ENCODE measurements around the gene CAPN15.

The CAPN15 gene

DNA sequence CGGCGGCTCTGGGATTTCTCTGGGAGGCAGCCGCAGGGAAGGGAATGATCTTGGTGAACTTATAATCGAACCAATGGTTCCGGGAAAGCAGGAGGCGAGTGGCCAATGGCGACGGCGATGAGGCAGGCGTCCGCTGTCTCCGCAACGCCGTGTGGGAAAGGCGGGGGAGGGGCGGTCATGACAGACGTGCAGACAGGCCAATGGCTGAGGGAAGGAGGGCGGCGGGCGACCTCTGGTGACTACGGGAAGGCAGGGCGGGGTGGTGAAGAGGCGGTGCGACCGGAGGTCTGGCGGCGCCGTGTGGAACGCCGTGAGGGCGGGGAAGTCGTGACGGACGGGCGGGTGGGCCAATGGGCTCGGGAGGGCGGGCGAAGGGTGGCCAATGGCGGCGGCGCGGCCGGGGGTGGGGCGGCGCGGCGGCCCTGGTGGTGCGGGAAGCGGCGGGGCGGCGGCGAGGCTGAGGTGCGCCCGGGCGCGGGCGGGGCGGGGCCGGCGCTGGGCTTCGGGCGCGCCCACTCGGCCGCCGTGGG lies 62.2 kb downstream of the CAPN15 start, which contains the start of gene RAB40C (continued):
- TF ChIP-seq, protein P1, sequence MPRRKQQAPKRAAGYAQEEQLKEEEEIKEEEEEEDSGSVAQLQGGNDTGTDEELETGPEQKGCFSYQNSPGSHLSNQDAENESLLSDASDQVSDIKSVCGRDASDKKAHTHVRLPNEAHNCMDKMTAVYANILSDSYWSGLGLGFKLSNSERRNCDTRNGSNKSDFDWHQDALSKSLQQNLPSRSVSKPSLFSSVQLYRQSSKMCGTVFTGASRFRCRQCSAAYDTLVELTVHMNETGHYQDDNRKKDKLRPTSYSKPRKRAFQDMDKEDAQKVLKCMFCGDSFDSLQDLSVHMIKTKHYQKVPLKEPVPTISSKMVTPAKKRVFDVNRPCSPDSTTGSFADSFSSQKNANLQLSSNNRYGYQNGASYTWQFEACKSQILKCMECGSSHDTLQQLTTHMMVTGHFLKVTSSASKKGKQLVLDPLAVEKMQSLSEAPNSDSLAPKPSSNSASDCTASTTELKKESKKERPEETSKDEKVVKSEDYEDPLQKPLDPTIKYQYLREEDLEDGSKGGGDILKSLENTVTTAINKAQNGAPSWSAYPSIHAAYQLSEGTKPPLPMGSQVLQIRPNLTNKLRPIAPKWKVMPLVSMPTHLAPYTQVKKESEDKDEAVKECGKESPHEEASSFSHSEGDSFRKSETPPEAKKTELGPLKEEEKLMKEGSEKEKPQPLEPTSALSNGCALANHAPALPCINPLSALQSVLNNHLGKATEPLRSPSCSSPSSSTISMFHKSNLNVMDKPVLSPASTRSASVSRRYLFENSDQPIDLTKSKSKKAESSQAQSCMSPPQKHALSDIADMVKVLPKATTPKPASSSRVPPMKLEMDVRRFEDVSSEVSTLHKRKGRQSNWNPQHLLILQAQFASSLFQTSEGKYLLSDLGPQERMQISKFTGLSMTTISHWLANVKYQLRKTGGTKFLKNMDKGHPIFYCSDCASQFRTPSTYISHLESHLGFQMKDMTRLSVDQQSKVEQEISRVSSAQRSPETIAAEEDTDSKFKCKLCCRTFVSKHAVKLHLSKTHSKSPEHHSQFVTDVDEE (CRISPR knock-in tag; IDR thresholded peaks at IDR 0.05), result no peak
- no peak for TF ChIP-seq ISL1 (CRISPR knock-in tag; IDR thresholded peaks at IDR 0.05)
- TF ChIP-seq PPARA (CRISPR knock-in tag; IDR thresholded peaks at IDR 0.05; ENCODE audit: borderline replicate concordance), result no peak
- no peak for TF ChIP-seq ZC3H10 (CRISPR knock-in tag; IDR thresholded peaks at IDR 0.05)
- no peak for TF ChIP-seq ARNTL (CRISPR knock-in tag; IDR thresholded peaks at IDR 0.05; ENCODE audit: borderline replicate concordance, low read depth)
- no peak for TF ChIP-seq TCF4 (CRISPR knock-in tag; IDR thresholded peaks at IDR 0.05; ENCODE audit: borderline replicate concordance)
- no peak for TF ChIP-seq GLIS3 (CRISPR knock-in tag; IDR thresholded peaks at IDR 0.05)

DNA sequence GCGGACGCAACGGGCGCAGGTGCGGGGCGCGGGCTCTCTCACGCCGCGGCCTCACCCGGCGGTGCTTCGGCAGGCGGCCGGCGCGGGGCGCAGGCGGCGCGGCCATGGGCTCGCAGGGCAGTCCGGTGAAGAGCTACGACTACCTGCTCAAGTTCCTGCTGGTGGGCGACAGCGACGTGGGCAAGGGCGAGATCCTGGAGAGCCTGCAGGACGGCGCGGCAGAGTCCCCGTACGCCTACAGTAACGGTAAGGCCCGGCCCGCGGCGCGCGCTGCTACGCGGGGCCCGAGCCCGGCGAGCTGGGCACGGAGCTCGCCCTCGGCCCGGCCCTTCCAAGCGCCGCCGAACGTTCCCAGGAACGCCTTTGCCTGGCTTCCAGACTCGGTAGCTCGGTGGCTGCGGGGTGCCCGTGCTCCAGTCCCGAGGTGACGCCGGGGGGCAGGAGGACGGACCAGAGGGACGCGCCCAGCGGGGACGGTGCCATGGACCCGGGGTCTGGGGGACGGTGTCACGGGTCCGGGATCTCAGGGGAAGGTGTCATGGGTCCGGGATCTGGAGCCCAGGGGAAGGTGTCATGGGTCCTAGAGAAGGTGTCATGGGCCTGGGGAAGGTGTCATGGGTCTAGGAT lies 62.8 kb downstream of the CAPN15 start:
- TF ChIP-seq TOX (CRISPR knock-in tag; IDR thresholded peaks at IDR 0.05; ENCODE audit: borderline replicate concordance) (no peak), ISL1 (CRISPR knock-in tag; IDR thresholded peaks at IDR 0.05) (no peak), TCF4 (CRISPR knock-in tag; IDR thresholded peaks at IDR 0.05; ENCODE audit: borderline replicate concordance) (no peak), ZNF8 (CRISPR knock-in tag; IDR thresholded peaks at IDR 0.05) (no peak), ARNTL (CRISPR knock-in tag; IDR thresholded peaks at IDR 0.05; ENCODE audit: borderline replicate concordance, low read depth) (no peak), PPARA (CRISPR knock-in tag; IDR thresholded peaks at IDR 0.05; ENCODE audit: borderline replicate concordance) (no peak), ZC3H10 (CRISPR knock-in tag; IDR thresholded peaks at IDR 0.05) (no peak), GLIS3 (CRISPR knock-in tag; IDR thresholded peaks at IDR 0.05) (no peak), ESRRG (CRISPR knock-in tag; IDR thresholded peaks at IDR 0.05) (no peak), OSR1 (CRISPR knock-in tag; IDR thresholded peaks at IDR 0.05) (no peak), ZNF70 (CRISPR knock-in tag; IDR thresholded peaks at IDR 0.05) (no peak), ZNF565 (CRISPR knock-in tag; conservative IDR thresholded peaks at IDR 0.05; ENCODE audit: low read depth) (no peak), BACH2 (CRISPR knock-in tag; IDR thresholded peaks at IDR 0.05; ENCODE audit: borderline replicate concordance) (no peak), ZFP3 (CRISPR knock-in tag; IDR thresholded peaks at IDR 0.05) (no peak), ZFP30 (CRISPR knock-in tag; IDR thresholded peaks at IDR 0.05) (no peak), CSDC2 (CRISPR knock-in tag; IDR thresholded peaks at IDR 0.05) (no peak)
- TF ChIP-seq, protein P2, sequence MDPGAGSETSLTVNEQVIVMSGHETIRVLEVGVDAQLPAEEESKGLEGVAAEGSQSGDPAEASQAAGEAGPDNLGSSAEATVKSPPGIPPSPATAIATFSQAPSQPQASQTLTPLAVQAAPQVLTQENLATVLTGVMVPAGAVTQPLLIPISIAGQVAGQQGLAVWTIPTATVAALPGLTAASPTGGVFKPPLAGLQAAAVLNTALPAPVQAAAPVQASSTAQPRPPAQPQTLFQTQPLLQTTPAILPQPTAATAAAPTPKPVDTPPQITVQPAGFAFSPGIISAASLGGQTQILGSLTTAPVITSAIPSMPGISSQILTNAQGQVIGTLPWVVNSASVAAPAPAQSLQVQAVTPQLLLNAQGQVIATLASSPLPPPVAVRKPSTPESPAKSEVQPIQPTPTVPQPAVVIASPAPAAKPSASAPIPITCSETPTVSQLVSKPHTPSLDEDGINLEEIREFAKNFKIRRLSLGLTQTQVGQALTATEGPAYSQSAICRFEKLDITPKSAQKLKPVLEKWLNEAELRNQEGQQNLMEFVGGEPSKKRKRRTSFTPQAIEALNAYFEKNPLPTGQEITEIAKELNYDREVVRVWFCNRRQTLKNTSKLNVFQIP (CRISPR knock-in tag; IDR thresholded peaks at IDR 0.05; ENCODE audit: borderline replicate concordance, low read depth), result no peak
- TF ChIP-seq, protein P3, sequence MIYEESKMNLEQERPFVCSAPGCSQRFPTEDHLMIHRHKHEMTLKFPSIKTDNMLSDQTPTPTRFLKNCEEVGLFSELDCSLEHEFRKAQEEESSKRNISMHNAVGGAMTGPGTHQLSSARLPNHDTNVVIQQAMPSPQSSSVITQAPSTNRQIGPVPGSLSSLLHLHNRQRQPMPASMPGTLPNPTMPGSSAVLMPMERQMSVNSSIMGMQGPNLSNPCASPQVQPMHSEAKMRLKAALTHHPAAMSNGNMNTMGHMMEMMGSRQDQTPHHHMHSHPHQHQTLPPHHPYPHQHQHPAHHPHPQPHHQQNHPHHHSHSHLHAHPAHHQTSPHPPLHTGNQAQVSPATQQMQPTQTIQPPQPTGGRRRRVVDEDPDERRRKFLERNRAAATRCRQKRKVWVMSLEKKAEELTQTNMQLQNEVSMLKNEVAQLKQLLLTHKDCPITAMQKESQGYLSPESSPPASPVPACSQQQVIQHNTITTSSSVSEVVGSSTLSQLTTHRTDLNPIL (CRISPR knock-in tag; IDR thresholded peaks at IDR 0.05; ENCODE audit: low read depth), result no peak
- ATAC-seq, result no peak

DNA sequence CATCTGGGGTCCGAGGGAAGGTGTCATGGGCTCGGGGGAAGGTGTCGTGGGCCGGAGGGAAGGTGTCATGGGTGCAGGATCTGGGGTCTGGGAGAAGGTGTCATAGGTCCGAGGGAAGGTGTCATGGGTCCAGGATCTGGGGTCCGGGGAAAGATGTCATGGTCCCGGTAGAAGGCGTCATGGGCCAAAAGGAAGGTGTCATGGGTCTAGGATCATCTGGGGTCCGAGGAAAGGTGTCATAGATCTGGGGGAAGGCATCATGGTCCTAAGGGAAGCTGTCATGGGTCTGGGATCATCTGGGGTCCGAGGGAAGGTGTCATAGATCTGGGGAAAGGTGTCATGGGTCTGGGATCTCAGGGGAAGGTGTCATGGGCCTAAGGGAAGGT lies 63.3 kb downstream of the CAPN15 start:
- no peak for TF ChIP-seq RARB (CRISPR knock-in tag; IDR thresholded peaks at IDR 0.05)
- TF ChIP-seq, protein P4, sequence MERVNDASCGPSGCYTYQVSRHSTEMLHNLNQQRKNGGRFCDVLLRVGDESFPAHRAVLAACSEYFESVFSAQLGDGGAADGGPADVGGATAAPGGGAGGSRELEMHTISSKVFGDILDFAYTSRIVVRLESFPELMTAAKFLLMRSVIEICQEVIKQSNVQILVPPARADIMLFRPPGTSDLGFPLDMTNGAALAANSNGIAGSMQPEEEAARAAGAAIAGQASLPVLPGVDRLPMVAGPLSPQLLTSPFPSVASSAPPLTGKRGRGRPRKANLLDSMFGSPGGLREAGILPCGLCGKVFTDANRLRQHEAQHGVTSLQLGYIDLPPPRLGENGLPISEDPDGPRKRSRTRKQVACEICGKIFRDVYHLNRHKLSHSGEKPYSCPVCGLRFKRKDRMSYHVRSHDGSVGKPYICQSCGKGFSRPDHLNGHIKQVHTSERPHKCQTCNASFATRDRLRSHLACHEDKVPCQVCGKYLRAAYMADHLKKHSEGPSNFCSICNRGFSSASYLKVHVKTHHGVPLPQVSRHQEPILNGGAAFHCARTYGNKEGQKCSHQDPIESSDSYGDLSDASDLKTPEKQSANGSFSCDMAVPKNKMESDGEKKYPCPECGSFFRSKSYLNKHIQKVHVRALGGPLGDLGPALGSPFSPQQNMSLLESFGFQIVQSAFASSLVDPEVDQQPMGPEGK (CRISPR knock-in tag; IDR thresholded peaks at IDR 0.05; ENCODE audit: borderline replicate concordance), result no peak
- no peak for TF ChIP-seq ZNF565 (CRISPR knock-in tag; conservative IDR thresholded peaks at IDR 0.05; ENCODE audit: low read depth)
- no peak for TF ChIP-seq ZNF70 (CRISPR knock-in tag; IDR thresholded peaks at IDR 0.05)
- TF ChIP-seq OSR1 (CRISPR knock-in tag; IDR thresholded peaks at IDR 0.05), result no peak
- no peak for TF ChIP-seq ZFP30 (CRISPR knock-in tag; IDR thresholded peaks at IDR 0.05)
- TF ChIP-seq BACH2 (CRISPR knock-in tag; IDR thresholded peaks at IDR 0.05; ENCODE audit: borderline replicate concordance), result no peak
- TF ChIP-seq ESRRG (CRISPR knock-in tag; IDR thresholded peaks at IDR 0.05), result no peak
- TF ChIP-seq TCF4 (CRISPR knock-in tag; IDR thresholded peaks at IDR 0.05; ENCODE audit: borderline replicate concordance), result no peak
- TF ChIP-seq ZNF8 (CRISPR knock-in tag; IDR thresholded peaks at IDR 0.05), result no peak
- no peak for ATAC-seq
